Measurements from ENCODE around the gene MYH10.

GRCh38 chr17:8619294-8619693 lies 11.2 kb downstream of the MYH10 start:
- TF ChIP-seq CTCF (IDR thresholded peaks at IDR 0.05) (no peak), POLR2A (IDR thresholded peaks at IDR 0.05) (no peak)
